SHP77 treated with DMSO at 0.1 percent for 48 hours (cell line): Measurements from ENCODE around the gene GPR155.

Experiments
- DNase-seq: peaks from one replicate; lab custom pipeline; 2025; lab: John Stamatoyannopoulos, UW

GPR155 gene, protein sequence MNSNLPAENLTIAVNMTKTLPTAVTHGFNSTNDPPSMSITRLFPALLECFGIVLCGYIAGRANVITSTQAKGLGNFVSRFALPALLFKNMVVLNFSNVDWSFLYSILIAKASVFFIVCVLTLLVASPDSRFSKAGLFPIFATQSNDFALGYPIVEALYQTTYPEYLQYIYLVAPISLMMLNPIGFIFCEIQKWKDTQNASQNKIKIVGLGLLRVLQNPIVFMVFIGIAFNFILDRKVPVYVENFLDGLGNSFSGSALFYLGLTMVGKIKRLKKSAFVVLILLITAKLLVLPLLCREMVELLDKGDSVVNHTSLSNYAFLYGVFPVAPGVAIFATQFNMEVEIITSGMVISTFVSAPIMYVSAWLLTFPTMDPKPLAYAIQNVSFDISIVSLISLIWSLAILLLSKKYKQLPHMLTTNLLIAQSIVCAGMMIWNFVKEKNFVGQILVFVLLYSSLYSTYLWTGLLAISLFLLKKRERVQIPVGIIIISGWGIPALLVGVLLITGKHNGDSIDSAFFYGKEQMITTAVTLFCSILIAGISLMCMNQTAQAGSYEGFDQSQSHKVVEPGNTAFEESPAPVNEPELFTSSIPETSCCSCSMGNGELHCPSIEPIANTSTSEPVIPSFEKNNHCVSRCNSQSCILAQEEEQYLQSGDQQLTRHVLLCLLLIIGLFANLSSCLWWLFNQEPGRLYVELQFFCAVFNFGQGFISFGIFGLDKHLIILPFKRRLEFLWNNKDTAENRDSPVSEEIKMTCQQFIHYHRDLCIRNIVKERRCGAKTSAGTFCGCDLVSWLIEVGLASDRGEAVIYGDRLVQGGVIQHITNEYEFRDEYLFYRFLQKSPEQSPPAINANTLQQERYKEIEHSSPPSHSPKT

GRCh38 chr2:174486563-174487107 is at the start of gene GPR155:
Gene GPR155 (minus strand): TSS chr2:174487029. CDS start chr2:174481956, 5,073 bp downstream.
- DNase-seq = no peak

GRCh38 chr2:174535757-174536703 is 49.2 kb upstream of the GPR155 start:
- DNase-seq = no peak

DNA sequence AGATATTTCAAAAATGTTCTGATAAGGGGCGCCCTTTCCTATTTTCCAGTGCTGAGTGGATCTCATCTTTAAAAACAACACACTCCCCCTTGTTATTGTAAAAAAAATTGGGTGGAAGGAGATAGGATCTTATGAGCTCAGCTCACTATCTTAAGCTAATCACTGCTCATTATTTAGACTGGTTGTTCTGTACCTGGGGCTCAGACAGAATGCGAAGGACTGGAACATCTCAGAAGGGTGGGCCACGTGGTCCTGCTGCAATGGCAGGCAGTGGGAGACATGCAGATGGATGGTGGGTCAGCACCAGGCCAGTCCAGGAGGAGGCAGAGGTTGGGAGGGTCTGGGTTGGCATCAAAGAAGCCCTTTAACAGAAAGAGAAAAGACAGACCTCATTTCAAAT is 48.3 kb upstream of the GPR155 start:
- DNase-seq = no peak

- no peak for DNase-seq
These were observed 43.1 kb upstream of the GPR155 start for GRCh38 chr2:174529916-174530315.

DNA sequence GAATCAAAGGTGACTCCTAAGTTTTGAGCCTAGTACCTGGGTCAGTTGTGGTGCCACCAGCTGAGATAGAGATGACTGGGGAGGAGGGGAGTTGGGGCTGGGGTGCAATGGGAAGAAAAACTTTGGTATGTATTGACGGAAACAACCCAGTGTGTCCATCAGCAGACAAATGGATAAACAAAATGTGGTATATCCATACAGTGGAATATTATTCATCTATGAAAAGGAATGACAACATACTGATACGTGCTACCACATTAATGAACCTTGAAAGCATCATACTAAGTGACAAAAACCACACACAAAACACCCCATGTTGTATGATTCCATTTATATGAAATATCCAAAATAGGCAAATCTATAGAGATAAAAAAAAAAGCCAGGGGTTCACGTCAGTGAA is 41.1 kb upstream of the GPR155 start:
- no peak for DNase-seq

DNA sequence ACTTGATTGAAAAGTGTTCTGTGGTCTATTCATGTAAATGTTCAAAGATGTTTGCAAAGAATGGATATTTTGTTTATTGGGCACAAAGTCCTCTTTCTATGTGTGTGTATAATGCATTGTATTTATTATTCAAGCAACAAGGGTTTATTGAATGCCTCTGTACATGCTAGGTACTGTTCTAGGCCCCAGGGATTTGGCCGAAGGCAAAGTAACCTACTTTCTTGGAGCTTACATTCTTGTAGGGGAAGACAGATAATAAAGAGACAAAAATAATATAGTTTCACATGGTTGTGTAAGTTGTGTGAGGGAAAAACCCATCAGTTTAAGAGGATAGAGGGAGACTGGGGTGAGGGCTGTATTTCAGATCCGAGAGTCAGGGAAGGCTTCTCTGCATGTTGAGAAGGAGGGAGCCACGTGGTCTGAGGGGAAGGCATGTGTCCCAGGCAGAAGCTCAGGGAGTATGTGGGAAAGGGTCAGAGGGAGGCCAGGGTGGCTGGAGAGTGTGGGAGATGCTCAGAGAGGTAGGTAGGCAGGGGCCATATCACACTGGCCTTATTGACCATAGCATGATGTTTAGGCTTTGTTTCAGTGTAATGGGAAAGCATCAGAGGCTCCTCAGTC is 40.4 kb upstream of the GPR155 start:
- no peak for DNase-seq

GRCh38 chr2:174524527-174524926 is 37.7 kb upstream of the GPR155 start:
- DNase-seq = no peak

DNA sequence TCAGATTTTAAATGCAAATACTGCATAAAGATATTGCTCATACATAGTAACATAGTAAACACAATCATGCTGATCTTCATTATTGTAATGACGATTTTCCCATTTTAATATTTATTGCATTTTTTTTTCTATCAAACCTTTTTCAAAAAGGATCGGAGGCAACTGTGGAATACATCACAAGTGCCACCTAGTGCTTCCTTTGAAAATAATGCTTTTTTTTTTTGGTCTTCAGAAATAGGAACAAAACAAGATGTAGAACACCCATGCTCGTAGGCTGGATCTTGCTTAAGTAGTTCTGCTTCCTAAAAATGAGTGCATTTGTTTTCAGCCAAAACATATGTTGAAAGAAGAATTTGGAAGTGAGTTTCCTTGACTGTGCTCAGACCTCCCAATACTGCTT is 35.7 kb upstream of the GPR155 start:
- no peak for DNase-seq

DNA sequence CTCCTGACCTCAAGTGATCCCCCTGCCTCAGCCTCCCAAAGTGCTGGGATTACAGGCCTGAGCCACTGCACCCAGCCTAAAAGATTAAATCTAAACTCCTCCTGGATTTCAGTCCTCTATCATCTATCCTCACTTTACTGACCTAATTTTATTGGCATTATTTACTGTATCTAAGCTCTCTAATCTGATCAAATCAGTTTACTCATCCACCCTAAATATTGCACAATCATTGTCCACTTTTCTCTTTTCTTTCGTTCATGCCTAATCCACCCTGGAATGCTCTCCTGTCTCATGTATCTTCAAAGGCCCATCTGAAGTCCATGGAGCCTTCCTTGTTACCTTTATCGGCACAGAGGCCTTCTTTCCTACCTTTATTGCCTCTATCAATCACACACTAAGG is 31.6 kb upstream of the GPR155 start:
- DNase-seq = no peak

GRCh38 chr2:174516501-174517378 is 29.9 kb upstream of the GPR155 start:
- DNase-seq = no peak

DNA sequence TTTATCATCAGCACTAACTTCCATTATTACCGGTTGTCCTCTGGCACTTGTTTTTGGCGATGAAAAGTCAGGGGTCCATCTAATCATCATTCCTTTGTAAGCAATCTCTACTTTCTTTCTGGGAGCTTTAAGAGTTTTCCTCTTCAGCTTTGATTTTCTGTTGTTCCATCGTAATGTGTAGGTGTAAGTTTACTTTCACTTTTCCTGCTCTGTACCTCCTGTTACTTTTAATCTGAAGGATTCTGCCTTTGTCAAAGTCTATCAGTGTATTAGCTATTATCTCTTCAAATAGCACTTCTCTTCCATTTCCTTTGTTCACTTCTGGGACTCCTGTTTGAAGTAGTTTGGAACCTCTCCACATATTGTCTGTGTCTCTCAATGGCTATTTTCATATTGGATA is 25.5 kb upstream of the GPR155 start:
- DNase-seq = no peak

DNA sequence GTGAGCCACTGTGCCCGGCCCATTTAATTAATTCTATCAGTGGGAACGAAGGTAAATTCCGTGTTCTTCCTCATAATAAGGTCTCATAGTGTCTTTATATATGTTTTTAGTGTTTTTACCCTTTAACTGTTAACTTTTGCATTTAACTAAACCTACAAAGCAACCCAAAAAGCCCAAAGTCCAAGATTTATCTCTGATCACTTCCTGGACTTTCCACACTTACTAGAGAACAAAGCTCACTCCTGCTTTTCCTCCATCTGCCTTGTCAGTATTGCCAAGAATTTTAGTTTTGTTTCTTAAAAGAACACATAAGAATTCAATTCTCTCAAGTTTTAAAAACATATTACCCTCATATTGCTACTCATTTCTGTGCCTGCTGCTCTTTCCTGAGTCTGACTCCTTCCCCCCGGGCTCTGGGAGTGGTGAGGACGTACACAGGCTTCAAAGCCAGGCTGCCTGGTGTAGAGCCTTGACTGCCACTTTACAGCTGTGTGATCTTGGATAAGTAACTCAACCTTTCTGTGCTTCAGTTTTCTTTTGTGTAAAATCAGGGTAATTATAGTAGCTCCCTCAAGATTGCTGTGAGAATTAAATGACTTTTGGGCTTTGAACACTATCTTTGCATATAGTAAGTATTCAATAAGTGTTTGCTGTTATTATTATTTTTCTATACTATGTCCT is 24.9 kb upstream of the GPR155 start:
- no peak for DNase-seq

DNA sequence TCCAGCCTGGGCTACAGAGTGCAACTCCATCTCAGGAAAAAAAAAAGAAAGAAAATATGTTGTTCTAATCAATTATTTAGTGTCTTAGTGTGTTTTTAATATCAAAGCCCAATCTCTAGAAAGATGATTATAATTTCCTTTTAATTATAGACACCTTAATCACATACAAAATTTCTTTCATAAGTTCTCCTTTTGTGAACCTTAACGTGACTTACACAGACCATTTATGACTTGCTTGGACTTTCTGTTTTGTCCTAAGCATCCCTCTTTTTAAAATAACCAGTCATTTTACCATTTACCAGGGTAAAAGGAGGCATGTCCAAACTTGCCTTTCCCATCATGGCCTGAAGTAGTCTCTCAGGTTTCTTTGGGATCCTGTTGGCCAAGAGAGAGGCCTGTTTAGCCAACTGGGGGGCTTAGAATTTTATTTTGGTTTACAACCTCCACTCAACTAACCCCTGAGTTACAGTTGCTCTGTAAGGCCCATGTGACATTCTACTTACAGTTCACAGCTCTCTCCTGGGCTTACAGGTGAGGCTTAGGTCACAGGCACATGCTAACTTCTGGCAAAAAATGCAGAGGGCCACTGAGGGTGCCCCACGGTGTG is 23.9 kb upstream of the GPR155 start:
- no peak for DNase-seq

GRCh38 chr2:174503161-174503809 is 16.5 kb upstream of the GPR155 start:
- DNase-seq = no peak

DNA sequence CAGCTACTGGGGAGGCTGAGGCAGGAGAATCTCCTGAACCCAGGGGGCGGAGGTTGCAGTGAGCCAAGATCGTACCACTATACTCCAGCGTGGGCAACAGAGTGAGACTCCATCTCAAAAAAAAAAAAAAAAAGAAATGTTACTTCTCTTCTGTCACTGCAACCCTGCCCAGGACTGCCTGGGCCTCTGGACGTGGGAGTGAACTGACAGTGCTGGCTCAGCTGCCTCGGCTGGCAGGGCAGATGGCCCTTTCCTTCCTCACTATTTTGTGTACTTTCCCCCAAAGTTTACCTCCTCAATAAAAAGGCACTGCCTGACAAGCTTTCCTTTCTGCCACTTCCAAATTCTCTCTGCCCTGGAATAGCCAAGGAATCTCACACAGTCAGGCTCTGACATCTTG is 12.5 kb upstream of the GPR155 start:
- DNase-seq = no peak

DNA sequence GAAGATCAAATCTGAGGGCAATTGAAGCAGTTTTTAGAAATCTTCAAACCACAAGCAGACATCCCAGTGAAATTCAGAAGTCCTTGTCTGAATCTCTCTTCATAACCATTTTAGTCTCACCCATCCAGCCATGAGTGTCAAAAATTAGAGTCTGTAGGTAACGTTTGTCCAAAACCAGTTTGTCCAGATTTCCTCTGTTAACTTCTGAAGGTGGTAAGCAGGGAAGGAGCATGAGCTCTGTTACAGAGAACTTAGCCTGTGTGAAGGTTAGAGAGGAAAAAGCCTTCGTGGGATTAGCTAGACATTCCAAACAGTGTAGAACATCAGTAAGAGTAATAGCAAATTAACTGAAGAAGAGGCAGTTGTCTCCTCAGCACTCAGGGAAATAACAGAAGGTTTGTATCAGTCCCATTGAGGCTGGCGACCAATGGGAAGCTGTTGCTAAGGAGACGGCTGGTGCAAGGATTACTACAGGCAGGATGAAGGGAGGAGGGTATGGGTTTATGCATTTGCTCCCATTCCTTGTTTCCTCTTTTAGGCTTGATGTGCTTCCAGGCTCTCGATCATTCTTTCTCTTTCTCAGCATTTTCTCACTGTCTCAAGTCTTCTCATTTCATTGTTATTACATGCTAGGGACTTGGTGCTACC is 8.7 kb upstream of the GPR155 start:
- DNase-seq = no peak

- no peak for DNase-seq
These were observed 6.9 kb upstream of the GPR155 start for GRCh38 chr2:174493549-174494331.
